IgD-negative memory B cell (primary cell): Measurements from ENCODE around the gene MPHOSPH10. TPM values are rescaled to one million over a fixed set of nuclear protein-coding genes. Genes with fewer than 3 reads are reported as not detected.
A peak's percentile ranks its signal among the peaks of the same experiment; 100 is the strongest.
"Not testable (repeated sequence)": the region's sequence is repeated elsewhere in the genome, so short reads cannot be mapped to it uniquely, and the experiment has no call there.

Experiments
- H3K27ac Mint-ChIP-seq, 3 donors: one replicate each; pipeline ENCODE4 v1.8.0; 2020 to 2022; ENCODE audit warnings: mild to moderate bottlenecking in 3 of 3, mixed read lengths in 3 of 3, moderate library complexity in 1 of 3
- H3K27me3 Mint-ChIP-seq: one replicate; pipeline ENCODE4 v1.8.0; 2021; ENCODE audit warnings: mixed read lengths
- H3K36me3 Mint-ChIP-seq: one replicate; pipeline ENCODE4 v1.8.0; 2020; ENCODE audit warnings: mild to moderate bottlenecking, mixed read lengths
- H3K4me1 Mint-ChIP-seq, 3 donors: one replicate each; pipeline ENCODE4 v1.8.0; 2020 to 2022; ENCODE audit warnings: mixed read lengths in 3 of 3, mild to moderate bottlenecking in 1 of 3
- H3K4me3 Mint-ChIP-seq, 4 donors: one replicate each; pipeline ENCODE4 v1.8.0; 2020 to 2022; ENCODE audit warnings: mild to moderate bottlenecking in 4 of 4, mixed read lengths in 4 of 4, moderate library complexity in 3 of 4
- H3K9me3 Mint-ChIP-seq, 3 donors: one replicate each; pipeline ENCODE4 v1.8.0; 2020 to 2021; ENCODE audit warnings: mixed read lengths in 3 of 3, mild to moderate bottlenecking in 1 of 3
- polyA plus RNA-seq: library from polyadenylated mRNA; unstranded; fragments of 300-500 nt; fragmentation: Illumina TruSeq; gene quantifications from one replicate; pipeline ENCODE4 v1.2.3, GENCODE V29; 2021

MPHOSPH10 gene, protein sequence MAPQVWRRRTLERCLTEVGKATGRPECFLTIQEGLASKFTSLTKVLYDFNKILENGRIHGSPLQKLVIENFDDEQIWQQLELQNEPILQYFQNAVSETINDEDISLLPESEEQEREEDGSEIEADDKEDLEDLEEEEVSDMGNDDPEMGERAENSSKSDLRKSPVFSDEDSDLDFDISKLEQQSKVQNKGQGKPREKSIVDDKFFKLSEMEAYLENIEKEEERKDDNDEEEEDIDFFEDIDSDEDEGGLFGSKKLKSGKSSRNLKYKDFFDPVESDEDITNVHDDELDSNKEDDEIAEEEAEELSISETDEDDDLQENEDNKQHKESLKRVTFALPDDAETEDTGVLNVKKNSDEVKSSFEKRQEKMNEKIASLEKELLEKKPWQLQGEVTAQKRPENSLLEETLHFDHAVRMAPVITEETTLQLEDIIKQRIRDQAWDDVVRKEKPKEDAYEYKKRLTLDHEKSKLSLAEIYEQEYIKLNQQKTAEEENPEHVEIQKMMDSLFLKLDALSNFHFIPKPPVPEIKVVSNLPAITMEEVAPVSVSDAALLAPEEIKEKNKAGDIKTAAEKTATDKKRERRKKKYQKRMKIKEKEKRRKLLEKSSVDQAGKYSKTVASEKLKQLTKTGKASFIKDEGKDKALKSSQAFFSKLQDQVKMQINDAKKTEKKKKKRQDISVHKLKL
- polyA plus RNA-seq: 25.2 TPM

DNA sequence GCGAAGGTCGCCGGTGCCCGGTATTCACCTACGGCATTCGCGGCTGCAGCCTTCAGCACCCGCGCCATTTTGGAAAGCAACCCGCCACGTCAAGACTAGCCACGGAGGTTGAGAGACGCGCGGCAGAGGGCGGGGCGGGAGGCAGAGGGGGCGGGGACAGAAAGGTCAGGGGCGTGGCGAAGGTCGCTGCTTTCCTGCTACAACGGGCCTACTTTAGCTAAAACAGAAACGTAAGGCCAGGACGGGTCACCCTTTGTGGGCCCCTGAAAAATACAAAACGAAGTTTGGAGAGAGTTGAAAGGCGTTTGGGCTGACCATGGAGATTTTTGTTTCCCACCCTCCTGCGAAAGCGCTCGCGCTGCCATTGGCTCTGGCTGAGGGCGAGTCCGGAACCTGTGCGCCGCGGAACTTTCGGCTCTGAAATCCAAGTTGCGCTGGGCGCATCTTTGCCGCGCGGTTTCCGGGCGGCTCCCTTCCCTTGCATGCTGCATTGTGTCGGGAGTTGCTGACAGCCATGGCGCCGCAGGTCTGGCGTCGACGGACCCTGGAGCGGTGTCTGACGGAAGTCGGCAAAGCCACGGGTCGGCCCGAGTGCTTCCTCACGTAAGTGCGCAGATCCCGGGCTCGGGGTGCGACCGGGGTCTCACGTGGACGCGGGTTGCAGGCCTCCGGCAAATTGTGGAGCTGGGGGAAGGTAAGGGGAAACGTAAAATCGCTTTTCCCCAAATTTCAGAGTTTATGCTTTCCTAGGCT lies at the start of gene MPHOSPH10, which contains the start of gene MCEE:
MPHOSPH10 (plus strand) TSS at position 483 of the 753 bp plus-strand sequence; CDS start at position 515, 32 bp downstream.
MCEE (minus strand) TSS at position 78 of the 753 bp plus-strand sequence; CDS start at position 68, 10 bp downstream.
- Mint-ChIP-seq H3K27me3 (no peaks in the 10 kb centered on the region), H3K27ac (no peak within 1 kb of the TSS), H3K9me3 (no peaks in the 10 kb centered on the region), H3K36me3 (peaks cover 1% of the 10 kb centered on the region), H3K4me1 (peaks cover 13 to 15% (median 14%) of the 10 kb centered on the region in 3 donors), H3K4me3 (no peak within 1 kb of the TSS)

DNA sequence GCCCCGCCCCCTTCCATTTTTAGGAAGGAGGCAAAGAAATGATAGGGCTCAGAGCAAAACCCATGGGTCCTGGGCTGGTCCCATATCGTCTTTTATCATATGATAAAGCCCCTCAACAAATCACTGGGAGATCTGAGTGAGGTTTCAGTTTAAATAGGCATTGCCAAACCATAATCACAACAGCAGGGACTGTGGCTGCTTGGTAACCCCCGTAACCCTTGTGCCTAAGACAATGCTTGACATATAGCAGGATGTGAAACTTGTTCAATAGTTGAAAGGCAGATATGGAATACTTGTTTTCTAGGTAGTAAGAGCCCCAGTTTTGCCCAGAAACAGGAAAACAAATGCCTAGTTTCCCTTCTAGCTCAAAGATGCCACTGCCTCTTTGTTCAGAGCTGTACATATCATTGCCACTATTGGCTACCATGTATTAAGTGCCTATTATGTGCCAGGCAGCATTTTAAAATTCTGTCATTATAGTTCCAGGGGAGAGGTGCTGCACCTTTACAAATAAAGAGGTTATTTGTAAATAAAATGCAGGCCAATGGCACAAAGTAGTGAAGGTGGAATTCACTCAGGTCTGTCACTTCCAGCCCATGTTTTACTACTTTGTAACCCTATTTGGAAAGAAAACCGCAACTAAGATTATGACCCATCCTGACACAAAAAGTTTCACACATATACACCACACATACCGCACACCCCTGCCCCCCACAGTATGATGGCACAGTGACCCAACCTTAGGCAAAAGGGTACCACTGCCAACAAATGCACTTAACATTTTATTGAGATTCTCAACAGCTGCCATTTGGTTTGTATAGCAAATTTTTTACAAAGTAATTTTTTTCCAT lies 47.8 kb upstream of the MPHOSPH10 start:
- Mint-ChIP-seq H3K4me1 (peaks cover 5 to 16% (median 10%) of the 10 kb centered on the region in 3 donors), H3K36me3 (peaks cover 2% of the 10 kb centered on the region), H3K27ac (peak overlapping the region in 1 of 3 donors; percentile 55), H3K4me3 (no peak overlapping the region), H3K9me3 (no peaks in the 10 kb centered on the region), H3K27me3 (peaks cover 2% of the 10 kb centered on the region)

DNA sequence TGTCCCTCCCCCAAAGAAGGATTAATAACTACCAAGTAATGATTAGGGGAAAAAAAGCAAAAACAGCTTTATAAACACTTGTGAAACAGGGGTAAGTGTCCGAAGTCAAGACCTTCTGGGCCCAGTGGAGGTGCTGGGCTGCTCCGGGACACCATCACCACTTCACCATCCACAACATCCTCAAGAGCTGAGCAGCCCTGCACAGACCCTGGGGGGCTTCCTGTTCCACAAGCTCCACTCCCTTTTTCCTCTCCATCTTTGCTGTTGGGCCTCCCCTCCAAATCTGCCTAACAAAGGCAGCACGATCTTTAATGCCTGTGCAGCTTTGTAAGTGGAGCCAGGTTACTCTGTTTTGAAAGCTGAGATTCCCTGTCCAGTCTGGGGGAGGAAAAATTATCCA lies 47.1 kb upstream of the MPHOSPH10 start:
- peaks cover 5 to 16% (median 10%) of the 10 kb centered on the region in 3 donors for H3K4me1 Mint-ChIP-seq
- H3K36me3 Mint-ChIP-seq, H3K4me3 Mint-ChIP-seq, H3K27me3 Mint-ChIP-seq, H3K9me3 Mint-ChIP-seq, H3K27ac Mint-ChIP-seq: not testable (repeated sequence)

DNA sequence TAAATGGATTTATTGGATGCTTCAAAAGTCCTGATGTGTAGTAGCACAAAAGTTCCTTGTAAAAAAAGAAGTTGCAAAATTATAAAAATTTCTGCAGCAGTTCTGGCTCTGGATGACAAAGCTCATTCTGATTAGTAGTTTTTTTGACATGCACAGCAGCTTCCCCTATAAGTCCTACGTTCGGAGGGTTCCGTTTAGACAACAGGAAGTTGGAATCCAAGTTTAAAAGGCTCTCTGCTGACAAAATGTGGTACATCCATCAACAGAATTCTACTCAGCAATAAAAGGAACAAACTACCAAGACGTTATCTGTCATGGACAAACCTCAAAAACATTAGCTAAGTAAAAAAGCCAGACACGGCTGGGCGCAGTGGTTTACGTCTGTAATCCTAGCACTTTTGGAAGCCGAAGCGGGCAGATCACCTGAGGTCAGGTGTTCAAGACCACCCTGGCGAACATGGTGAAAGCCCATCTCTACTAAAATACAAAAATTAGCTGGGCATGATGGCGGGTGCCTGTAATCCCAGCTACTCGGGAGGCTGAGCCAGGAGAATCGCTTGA lies 46.6 kb upstream of the MPHOSPH10 start:
- not testable (repeated sequence) for H3K9me3 Mint-ChIP-seq, H3K27me3 Mint-ChIP-seq, H3K27ac Mint-ChIP-seq, H3K36me3 Mint-ChIP-seq
- Mint-ChIP-seq H3K4me1 (peaks cover 5 to 16% (median 10%) of the 10 kb centered on the region in 3 donors), H3K4me3 (peak overlapping the region in 3 of 4 donors; percentile 17 to 72 (median 61))

DNA sequence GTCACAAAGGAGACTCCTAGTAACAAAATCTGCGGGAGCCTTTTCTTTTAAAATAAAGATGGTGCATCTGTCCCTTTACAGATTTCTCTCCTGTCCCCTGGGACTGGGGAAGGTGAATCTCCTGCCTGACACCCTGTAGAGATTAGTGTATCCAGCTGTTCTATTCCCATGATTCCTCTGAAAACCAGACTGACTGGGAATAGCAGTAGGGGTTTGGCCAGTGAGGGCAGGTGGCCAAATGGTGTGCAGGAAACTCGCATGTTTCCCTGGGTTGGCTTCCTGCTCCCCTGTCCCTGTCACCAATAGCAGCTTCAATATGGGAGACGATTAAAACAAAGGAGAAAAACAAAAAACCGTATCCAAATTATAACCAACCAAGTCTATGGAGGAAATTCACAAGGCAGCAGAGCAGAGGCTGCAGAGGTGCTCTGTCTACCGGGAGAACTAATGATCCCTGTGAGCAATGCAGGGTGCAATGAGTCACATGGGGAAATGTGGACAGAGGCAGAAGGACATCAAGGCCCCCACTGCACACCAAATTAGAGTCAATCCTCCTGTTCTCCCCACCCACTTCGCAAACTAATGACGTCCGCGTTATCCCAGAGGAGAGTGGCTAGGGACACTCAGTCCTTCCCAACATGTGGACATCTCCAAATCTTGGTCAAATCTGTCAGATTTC lies 45.0 kb upstream of the MPHOSPH10 start:
- not testable (repeated sequence) for H3K4me3 Mint-ChIP-seq, H3K27ac Mint-ChIP-seq, H3K36me3 Mint-ChIP-seq, H3K9me3 Mint-ChIP-seq, H3K27me3 Mint-ChIP-seq
- H3K4me1 Mint-ChIP-seq: peaks cover 5 to 16% (median 10%) of the 10 kb centered on the region in 3 donors

DNA sequence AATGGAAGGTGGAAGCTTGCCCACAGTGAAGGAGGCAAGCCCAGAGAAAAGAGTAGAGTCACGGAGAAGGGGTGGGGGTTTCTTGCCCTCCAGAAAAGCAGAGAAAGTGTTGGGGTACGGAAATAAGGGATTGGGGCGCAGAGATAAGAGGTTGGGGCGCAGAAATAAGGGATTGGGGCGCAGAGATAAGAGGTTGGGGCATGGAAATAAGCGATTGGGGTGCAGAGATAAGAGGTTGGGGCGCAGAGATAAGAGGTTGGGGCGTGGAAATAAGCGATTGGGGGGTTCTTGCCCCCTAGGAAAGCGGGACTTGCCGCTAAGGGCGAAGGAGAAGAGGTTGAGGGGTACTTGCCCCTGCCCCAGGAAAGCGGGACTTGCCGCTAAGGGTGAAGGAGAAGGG lies 41.0 kb upstream of the MPHOSPH10 start:
- H3K4me1 Mint-ChIP-seq, H3K4me3 Mint-ChIP-seq, H3K27me3 Mint-ChIP-seq, H3K9me3 Mint-ChIP-seq, H3K27ac Mint-ChIP-seq, H3K36me3 Mint-ChIP-seq: not testable (repeated sequence)

DNA sequence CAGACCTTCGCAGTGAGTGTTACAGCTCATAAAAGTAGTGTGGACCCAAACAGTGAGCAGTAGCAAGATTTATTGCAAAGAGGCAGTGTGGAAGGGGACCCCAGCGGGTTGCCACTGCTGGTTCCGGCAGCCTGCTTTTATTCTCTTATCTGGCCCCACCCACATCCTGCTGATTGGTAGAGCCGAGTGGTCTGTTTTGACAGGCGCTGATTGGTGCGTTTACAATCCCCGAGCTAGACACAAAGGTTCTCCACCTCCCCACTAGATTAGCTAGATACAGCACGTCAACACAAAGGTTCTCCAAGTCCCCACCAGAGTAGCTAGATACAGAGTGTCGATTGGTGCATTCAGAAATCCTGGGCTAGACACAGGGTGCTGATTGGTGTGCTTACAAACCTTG lies 38.6 kb upstream of the MPHOSPH10 start:
- H3K4me1 Mint-ChIP-seq, H3K27me3 Mint-ChIP-seq, H3K9me3 Mint-ChIP-seq, H3K27ac Mint-ChIP-seq, H3K4me3 Mint-ChIP-seq, H3K36me3 Mint-ChIP-seq: not testable (repeated sequence)

DNA sequence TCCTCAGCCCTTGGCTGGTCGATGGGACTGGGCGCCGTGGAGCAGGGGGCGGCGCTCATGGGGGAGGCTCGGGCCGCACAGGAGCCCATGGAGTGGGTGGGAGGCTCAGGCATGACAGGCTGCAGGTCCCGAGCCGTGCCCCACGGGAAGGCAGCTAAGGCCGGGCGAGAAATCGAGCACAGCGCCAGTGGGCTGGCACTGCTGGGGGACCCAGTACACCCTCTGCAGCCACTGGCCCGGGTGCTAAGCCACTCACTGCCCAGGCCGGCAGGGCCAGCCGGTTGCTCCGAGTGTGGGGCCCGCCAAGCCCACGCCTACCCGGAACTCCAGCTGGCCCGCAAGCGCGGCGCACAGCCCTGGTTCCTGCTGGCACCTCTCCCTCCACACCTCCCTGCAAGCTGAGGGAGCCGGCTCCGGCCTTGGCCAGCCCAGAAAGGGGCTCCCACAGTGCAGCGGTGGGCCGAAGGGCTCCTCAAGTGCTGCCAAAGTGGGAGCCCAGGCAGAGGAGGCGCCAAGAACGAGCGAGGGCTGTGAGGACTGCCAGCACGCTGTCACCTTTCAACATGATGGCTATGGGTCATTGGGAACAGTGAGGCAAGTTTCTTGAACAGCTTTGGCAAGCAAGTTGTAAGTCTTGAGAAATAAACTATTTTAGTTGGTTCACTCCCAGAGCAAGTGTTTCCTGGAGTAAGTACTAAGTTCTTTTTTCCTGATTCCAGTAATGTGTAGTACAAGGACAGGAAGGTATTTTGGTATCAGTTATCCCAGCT lies 37.8 kb upstream of the MPHOSPH10 start:
- H3K4me3 Mint-ChIP-seq: peak overlapping the region in 1 of 4 donors; percentile 23
- H3K36me3 Mint-ChIP-seq, H3K9me3 Mint-ChIP-seq, H3K27ac Mint-ChIP-seq, H3K4me1 Mint-ChIP-seq, H3K27me3 Mint-ChIP-seq: not testable (repeated sequence)

DNA sequence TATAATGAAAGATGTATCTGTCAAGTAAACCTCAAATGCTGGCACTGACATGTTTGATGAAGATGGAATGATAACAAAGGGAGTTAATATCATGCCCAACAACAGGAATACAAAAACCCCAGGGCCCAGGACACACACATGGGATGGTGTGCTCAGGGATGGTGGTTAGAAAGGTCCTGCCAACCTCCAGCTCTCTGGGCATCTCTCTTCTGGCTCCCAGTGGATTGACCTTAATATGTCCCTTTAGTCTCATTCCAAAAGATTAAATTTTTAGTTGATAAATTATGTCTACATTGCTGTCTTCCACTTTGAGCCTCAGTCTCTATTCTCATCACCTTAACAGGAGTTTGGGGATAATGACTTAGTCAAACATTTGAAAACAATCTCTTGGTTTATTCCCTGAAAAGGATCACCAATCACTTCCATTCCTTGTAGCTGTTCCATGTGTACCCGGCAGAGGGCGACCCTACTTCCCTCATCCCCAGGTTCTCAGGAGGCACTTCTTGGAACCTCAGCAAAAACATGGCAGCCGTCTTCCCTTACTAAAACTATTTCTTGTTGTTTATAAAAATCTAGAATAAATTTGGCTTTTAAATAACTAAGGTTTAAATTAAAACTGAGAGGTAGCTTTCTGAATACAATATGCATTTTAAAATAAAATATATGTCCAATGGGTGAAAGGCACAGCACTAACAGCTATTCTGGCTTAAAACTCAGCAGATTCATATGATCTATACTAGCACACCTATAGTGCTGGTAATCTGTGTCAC lies 30.1 kb upstream of the MPHOSPH10 start:
- Mint-ChIP-seq H3K27me3 (peaks cover 2% of the 10 kb centered on the region), H3K4me1 (peaks cover 0 to 2% (median 0%) of the 10 kb centered on the region in 3 donors), H3K36me3 (peaks cover under 1% of the 10 kb centered on the region), H3K27ac (no peak overlapping the region), H3K9me3 (peaks cover 0 to 2% (median 0%) of the 10 kb centered on the region in 3 donors), H3K4me3 (no peak overlapping the region)

DNA sequence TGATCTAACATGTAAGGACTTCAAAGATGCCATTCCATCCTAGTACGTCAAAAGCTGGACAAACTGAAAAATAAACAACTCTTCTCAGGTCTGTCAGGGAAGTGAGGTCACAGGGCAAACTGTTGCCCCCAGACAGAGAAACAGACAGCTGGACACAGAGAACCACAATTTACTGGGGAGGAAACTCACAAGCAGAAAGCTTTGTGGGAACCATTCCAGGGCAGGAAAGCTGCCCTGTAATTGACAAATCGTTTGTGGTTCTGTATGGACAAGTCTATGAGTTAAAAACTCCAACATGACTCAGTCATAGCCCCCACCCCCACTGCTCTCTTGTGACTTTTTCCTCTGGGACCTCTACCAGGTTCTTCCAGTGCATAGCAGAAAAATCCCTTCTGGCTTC lies 28.8 kb upstream of the MPHOSPH10 start:
- Mint-ChIP-seq H3K27me3 (peaks cover 2% of the 10 kb centered on the region), H3K4me1 (peaks cover 0 to 2% (median 0%) of the 10 kb centered on the region in 3 donors), H3K9me3 (peaks cover 0 to 4% (median 0%) of the 10 kb centered on the region in 3 donors), H3K27ac (no peak overlapping the region), H3K4me3 (no peak overlapping the region), H3K36me3 (peaks cover 2% of the 10 kb centered on the region)

DNA sequence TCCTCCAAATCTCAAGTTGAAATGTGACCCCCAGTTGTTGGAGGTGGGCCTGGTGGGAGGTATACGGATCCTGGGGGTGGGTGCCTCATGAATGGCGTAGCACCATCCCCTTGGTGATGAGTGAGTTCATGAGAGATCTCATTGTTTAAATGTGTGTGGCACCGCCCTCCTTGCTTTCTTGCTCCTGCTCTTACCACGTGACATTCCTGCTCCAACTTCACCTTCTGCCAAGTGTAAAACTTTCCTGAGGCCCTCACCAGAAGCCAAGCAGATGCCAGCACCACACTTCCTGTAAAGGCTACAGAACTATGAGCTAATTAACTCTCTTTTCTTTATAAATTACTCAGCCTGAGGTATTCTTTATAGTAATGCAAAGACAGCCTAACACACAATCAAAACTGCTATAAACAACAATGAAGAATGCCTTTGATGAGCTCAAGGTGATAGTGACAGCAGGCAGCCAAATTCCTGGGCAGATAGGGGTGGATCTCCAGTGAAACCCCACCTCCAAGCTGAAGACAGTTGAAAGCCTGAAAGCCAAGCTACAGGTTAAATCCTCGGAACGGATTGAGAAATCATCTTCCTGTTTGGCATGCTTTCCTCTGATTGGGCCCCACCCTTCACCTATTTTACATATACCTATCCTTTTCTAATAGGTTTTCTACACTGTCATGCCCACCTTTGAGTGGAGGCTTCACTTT lies 27.3 kb upstream of the MPHOSPH10 start:
- H3K27me3 Mint-ChIP-seq: no peaks in the 10 kb centered on the region
- H3K27ac Mint-ChIP-seq: no peak overlapping the region
- peaks cover 3% of the 10 kb centered on the region for H3K36me3 Mint-ChIP-seq
- H3K9me3 Mint-ChIP-seq: peaks cover 0 to 4% (median 0%) of the 10 kb centered on the region in 3 donors
- H3K4me3 Mint-ChIP-seq: no peak overlapping the region
- H3K4me1 Mint-ChIP-seq: peaks cover 0 to 2% (median 0%) of the 10 kb centered on the region in 3 donors

DNA sequence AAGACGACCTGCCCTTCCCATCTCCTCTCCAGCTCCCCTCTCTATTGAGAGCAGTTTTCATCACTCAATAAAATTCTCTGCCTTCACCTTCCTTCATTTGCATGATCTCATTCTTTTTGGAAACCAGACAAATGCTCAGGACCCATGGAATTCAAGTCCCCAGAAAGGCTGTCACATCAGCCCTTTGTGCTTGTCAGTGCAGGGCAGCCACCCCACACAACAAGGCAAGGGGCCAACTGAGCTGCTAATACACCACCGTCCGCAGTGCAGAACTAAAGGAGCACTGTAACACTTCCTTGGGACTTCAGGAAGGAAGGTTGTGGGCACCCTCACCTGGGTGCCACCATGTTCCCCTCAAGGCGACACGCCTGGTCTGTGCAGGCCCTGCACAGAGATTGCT lies 26.6 kb upstream of the MPHOSPH10 start:
- peaks cover 0 to 4% (median 0%) of the 10 kb centered on the region in 3 donors for H3K9me3 Mint-ChIP-seq
- no peak overlapping the region for H3K27ac Mint-ChIP-seq
- peaks cover 0 to 2% (median 0%) of the 10 kb centered on the region in 3 donors for H3K4me1 Mint-ChIP-seq
- H3K4me3 Mint-ChIP-seq: no peak overlapping the region
- peaks cover 5% of the 10 kb centered on the region for H3K36me3 Mint-ChIP-seq
- no peaks in the 10 kb centered on the region for H3K27me3 Mint-ChIP-seq
